K562 (cell line): ENCODE measurements around the gene BRWD1. TPM values are rescaled to one million over a fixed set of nuclear protein-coding genes. Genes with fewer than 3 reads are reported as not detected.

ENCODE experiments used
- BRD4 ChIP-seq: fragments of 200-600 bp; sonication (generic); IDR thresholded peaks from 2 replicates; pipeline ENCODE4 v1.6.1; 2017; ENCODE audit warnings: inconsistent platforms
- CBFA2T3 ChIP-seq: fragments of 450-650 bp; IDR thresholded peaks from 2 replicates; pipeline ENCODE4 v1.6.1; 2017
- GABPB2 ChIP-seq: fragments of 250-450 bp; sonication (Bioruptor Pico); conservative IDR thresholded peaks from 2 replicates; pipeline ENCODE4 v1.5.1; 2021; ENCODE audit warnings: mild to moderate bottlenecking
- GTF2A2 ChIP-seq: IDR thresholded peaks from 2 replicates; pipeline ENCODE4 v1.6.1; 2016; ENCODE audit warnings: mild to moderate bottlenecking, missing genetic modification characterization, missing compliant biosample characterization
- HCFC1 ChIP-seq: IDR thresholded peaks from 2 replicates; pipeline ENCODE4 v1.6.1; 2012; ENCODE audit warnings: low read depth, low read length, improper control_type of control experiment
- MNT ChIP-seq, 2 experiments: fragments of 450-650 bp; conservative IDR thresholded peaks; 2 replicates each; pipeline ENCODE4 v1.6.1; 2017; ENCODE audit warnings: mild to moderate bottlenecking in 2 of 2, moderate library complexity in 2 of 2
- PML ChIP-seq: IDR thresholded peaks from 2 replicates; pipeline ENCODE4 v1.6.1; 2012; ENCODE audit warnings: low read length, inconsistent platforms
- SLC30A9 ChIP-seq: fragments of 250-450 bp; sonication (Bioruptor Pico); IDR thresholded peaks from 2 replicates; pipeline ENCODE4 v1.8.0; 2022; ENCODE audit warnings: mild to moderate bottlenecking, moderate library complexity
- SNRNP70 ChIP-seq: fragments of 200-400 bp; formaldehyde crosslinking; optimal IDR thresholded peaks from 2 replicates; pipeline ENCODE3; 2017; ENCODE audit warnings: low read depth, low read length
- SREBF2 ChIP-seq: sonication (generic); formaldehyde crosslinking; IDR thresholded peaks from 2 replicates; pipeline ENCODE4 v1.4.0; 2020; ENCODE audit warnings: mild to moderate bottlenecking, missing genetic modification reagents
- ZNF165 ChIP-seq: fragments of 250-450 bp; sonication (Bioruptor Pico); IDR thresholded peaks from 2 replicates; pipeline ENCODE4 v1.4.0; 2020; ENCODE audit warnings: borderline replicate concordance
- ZNF217 ChIP-seq: sonication (generic); formaldehyde crosslinking; IDR thresholded peaks from 2 replicates; pipeline ENCODE4 v1.8.0; 2022; ENCODE audit warnings: mild to moderate bottlenecking, missing genetic modification reagents
- polyA plus RNA-seq, 8 experiments: library from polyadenylated mRNA; depleted of rRNA in 4 of 8; stranded (reverse) in 5 of 8; unstranded in 3 of 8; fragments of >200 nt; fragmentation: Nextera tagmentation in 2 of 8; fragmentation: Illumina TruSeq in 1 of 8; extraction: Ambion mirVana in 2 of 8; extraction: Trizol in 1 of 8; gene quantifications; 2 replicates each; pipeline versions ENCODE4 v1.2.1 to v1.2.3, GENCODE V29; 2011 to 2014; ENCODE audit warnings: inconsistent platforms in 1 of 8, missing spikeins in 1 of 8
- total RNA-seq, 7 experiments: library from RNA; depleted of rRNA in 6 of 7; stranded (reverse); fragments of >200 nt in 6 of 7; fragmentation: Illumina TruSeq in 2 of 7; extraction: Trizol in 2 of 7; gene quantifications; 2 replicates each; pipeline versions ENCODE4 v1.2.1 to v1.2.3, GENCODE V29; 2011 to 2021; ENCODE audit warnings: low replicate concordance in 1 of 7

The BRWD1 gene
- total and polyA plus RNA-seq, 9 of the 15 experiments (the other 6 are each of a cell fraction or from before 2014, with no cell fraction given), result 10.1 to 60.2 (median 34.1) TPM

DNA sequence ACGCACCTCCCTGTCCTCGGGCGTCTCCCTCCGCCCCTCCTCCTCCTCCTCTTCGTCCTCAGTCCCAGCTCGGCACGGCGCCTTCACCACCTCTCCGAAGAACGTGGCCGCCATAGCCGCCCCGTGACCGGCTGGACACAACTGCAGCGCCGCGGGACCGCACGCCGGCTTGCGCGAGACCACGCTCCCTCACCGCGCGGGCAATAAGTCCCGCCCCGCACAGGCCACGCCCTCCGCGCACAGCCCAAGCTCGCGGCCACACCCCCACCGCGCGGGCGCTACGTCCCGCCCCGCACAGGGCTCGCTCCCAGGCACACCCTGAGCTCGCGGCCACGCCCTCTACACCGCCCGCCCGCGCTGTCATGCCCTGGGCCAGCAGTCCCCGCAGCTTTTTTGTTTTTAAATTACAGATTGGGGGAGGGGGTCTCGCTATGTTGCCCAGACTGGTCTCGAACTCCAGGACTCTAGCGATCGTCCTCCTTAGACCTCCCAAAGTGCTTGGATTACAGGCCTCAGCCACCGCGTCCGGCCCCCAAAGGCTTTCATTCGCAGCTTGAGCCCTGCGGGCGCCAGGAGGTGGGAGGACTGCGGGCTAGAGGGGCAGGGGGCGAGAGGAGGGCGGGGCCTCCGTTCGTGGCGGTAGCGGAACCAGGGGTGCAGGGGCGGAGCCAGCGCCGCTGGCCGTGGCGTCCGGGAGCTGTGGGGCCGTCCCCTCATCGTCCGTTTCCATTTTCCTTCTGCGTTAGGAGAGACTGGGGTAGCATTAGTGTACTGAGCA is 130.0 kb downstream of the BRWD1 start, which contains the start of gene PSMG1 (continued):
- peak; percentile 93 to 97 for TF ChIP-seq MNT (conservative IDR thresholded peaks at IDR 0.05)
- TF ChIP-seq GABPB2 (CRISPR knock-in tag), result peak; percentile 88
- TF ChIP-seq BRD4, result no peak
- TF ChIP-seq HCFC1, result peak; percentile 61
- TF ChIP-seq SREBF2 (CRISPR knock-in tag), result no peak
- peak; percentile 77 for TF ChIP-seq PML
- TF ChIP-seq GTF2A2 (tag), result no peak
- no peak for TF ChIP-seq SNRNP70
- no peak for TF ChIP-seq ZNF165 (CRISPR knock-in tag)
- no peak for TF ChIP-seq CBFA2T3
- no peak for TF ChIP-seq SLC30A9 (CRISPR knock-in tag)
- no peak for TF ChIP-seq ZNF217
